Stomach smooth muscle (tissue), 2 donors: Measurements from ENCODE around the gene GNAO1.

Source experiments
- H3K27ac ChIP-seq: one replicate; pipeline ENCODE4 v1.7.0; 2013; ENCODE audit warnings: mild to moderate bottlenecking, low read length, inconsistent platforms
- H3K27me3 ChIP-seq, 2 donors: one replicate each; pipeline ENCODE4 v1.7.0; 2013; ENCODE audit warnings: low read length in 2 of 2; ENCODE audit not compliant: insufficient read depth in 2 of 2, control insufficient read depth in 1 of 2
- H3K36me3 ChIP-seq, 2 donors: one replicate each; pipeline ENCODE4 v1.7.0; 2013; ENCODE audit warnings: low read length in 2 of 2; ENCODE audit not compliant: control insufficient read depth in 2 of 2, insufficient read depth in 2 of 2
- H3K4me1 ChIP-seq: one replicate; pipeline ENCODE4 v1.7.0; 2013; ENCODE audit warnings: low read length; ENCODE audit not compliant: control insufficient read depth, insufficient read depth
- H3K4me3 ChIP-seq, 2 donors: one replicate each; pipeline ENCODE4 v1.7.0; 2013; ENCODE audit warnings: low read length in 2 of 2
- H3K9ac ChIP-seq, 2 donors: one replicate each; pipeline ENCODE4 v1.7.0; 2013; ENCODE audit warnings: low read length in 2 of 2, mild to moderate bottlenecking in 1 of 2
- H3K9me3 ChIP-seq, 2 donors: one replicate each; pipeline ENCODE4 v1.7.0; 2013; ENCODE audit warnings: low read length in 2 of 2; ENCODE audit not compliant: control insufficient read depth in 2 of 2
- donor health status: healthy.
- donor health status: Pancreatic carcinoma.

The GNAO1 gene

GRCh38 chr16:56190048-56190676 lies 1.1 kb upstream of the GNAO1 start:
- no peaks in the 10 kb centered on the region for H3K27me3 ChIP-seq
- no peaks in the 10 kb centered on the region for H3K36me3 ChIP-seq
- peak overlapping the region; percentile 78 for H3K4me3 ChIP-seq
- peaks cover 30% of the 10 kb centered on the region for H3K4me1 ChIP-seq
- H3K9me3 ChIP-seq, result no peaks in the 10 kb centered on the region
- peak overlapping the region; percentile 89 for H3K27ac ChIP-seq
- peak overlapping the region; percentile 80 to 88 for H3K9ac ChIP-seq

GRCh38 chr16:56190677-56191155 lies 573 bp upstream of the GNAO1 start:
- Histone ChIP-seq H3K4me3 (peak overlapping the region; percentile 78), H3K9ac (peak overlapping the region; percentile 80 to 88), H3K27me3 (no peaks in the 10 kb centered on the region), H3K36me3 (no peaks in the 10 kb centered on the region), H3K4me1 (peaks cover 35% of the 10 kb centered on the region), H3K9me3 (no peaks in the 10 kb centered on the region), H3K27ac (peak overlapping the region; percentile 89)

GRCh38 chr16:56191835-56192634 lies 746 bp downstream of the GNAO1 start:
- no peaks in the 10 kb centered on the region for H3K27me3 ChIP-seq
- peak overlapping the region; percentile 57 to 84 for H3K4me3 ChIP-seq
- H3K4me1 ChIP-seq, result peaks cover 35% of the 10 kb centered on the region
- H3K9ac ChIP-seq, result peak overlapping the region; percentile 65 to 76
- H3K9me3 ChIP-seq, result no peaks in the 10 kb centered on the region
- peak overlapping the region; percentile 90 for H3K27ac ChIP-seq
- no peaks in the 10 kb centered on the region for H3K36me3 ChIP-seq

GRCh38 chr16:56192635-56192945 lies 1.3 kb downstream of the GNAO1 start:
- Histone ChIP-seq H3K9me3 (no peaks in the 10 kb centered on the region), H3K27me3 (no peaks in the 10 kb centered on the region), H3K9ac (peak overlapping the region in 1 of 2 donors; percentile 65), H3K27ac (no peak overlapping the region), H3K4me3 (peak overlapping the region; percentile 57 to 84), H3K36me3 (no peaks in the 10 kb centered on the region), H3K4me1 (peaks cover 39% of the 10 kb centered on the region)

GRCh38 chr16:56192986-56193945 lies 2.0 kb downstream of the GNAO1 start:
- Histone ChIP-seq H3K9me3 (no peaks in the 10 kb centered on the region), H3K9ac (no peak overlapping the region), H3K4me1 (peaks cover 39% of the 10 kb centered on the region), H3K27me3 (no peaks in the 10 kb centered on the region), H3K36me3 (no peaks in the 10 kb centered on the region), H3K4me3 (peak overlapping the region; percentile 57 to 84), H3K27ac (no peak overlapping the region)

GRCh38 chr16:56193951-56194726 lies 2.9 kb downstream of the GNAO1 start:
- no peaks in the 10 kb centered on the region for H3K9me3 ChIP-seq
- no peak overlapping the region for H3K9ac ChIP-seq
- no peaks in the 10 kb centered on the region for H3K27me3 ChIP-seq
- no peaks in the 10 kb centered on the region for H3K36me3 ChIP-seq
- H3K4me1 ChIP-seq, result peaks cover 39% of the 10 kb centered on the region
- H3K27ac ChIP-seq, result no peak overlapping the region
- peak overlapping the region; percentile 50 to 84 for H3K4me3 ChIP-seq

GRCh38 chr16:56195151-56195550 lies 3.9 kb downstream of the GNAO1 start:
- H3K4me3 ChIP-seq, result no peak overlapping the region
- peaks cover 36% of the 10 kb centered on the region for H3K4me1 ChIP-seq
- no peaks in the 10 kb centered on the region for H3K36me3 ChIP-seq
- H3K27ac ChIP-seq, result no peak overlapping the region
- H3K9ac ChIP-seq, result no peak overlapping the region
- no peaks in the 10 kb centered on the region for H3K9me3 ChIP-seq
- no peaks in the 10 kb centered on the region for H3K27me3 ChIP-seq

GRCh38 chr16:56196381-56196780 lies 5.1 kb downstream of the GNAO1 start:
- no peaks in the 10 kb centered on the region for H3K36me3 ChIP-seq
- H3K27me3 ChIP-seq, result no peaks in the 10 kb centered on the region
- H3K9ac ChIP-seq, result no peak overlapping the region
- no peak overlapping the region for H3K27ac ChIP-seq
- H3K4me1 ChIP-seq, result peaks cover 42% of the 10 kb centered on the region
- no peak overlapping the region for H3K4me3 ChIP-seq
- H3K9me3 ChIP-seq, result no peaks in the 10 kb centered on the region

- H3K9me3 ChIP-seq, result no peaks in the 10 kb centered on the region
- no peak overlapping the region for H3K4me3 ChIP-seq
- peaks cover 52% of the 10 kb centered on the region for H3K4me1 ChIP-seq
- H3K27ac ChIP-seq, result no peak overlapping the region
- no peaks in the 10 kb centered on the region for H3K36me3 ChIP-seq
- H3K9ac ChIP-seq, result no peak overlapping the region
- H3K27me3 ChIP-seq, result no peaks in the 10 kb centered on the region
Observed at GRCh38 chr16:56197192-56197992, 6.1 kb downstream of the GNAO1 start.
